ENCODE data around the gene LMX1B.

LMX1B gene

DNA sequence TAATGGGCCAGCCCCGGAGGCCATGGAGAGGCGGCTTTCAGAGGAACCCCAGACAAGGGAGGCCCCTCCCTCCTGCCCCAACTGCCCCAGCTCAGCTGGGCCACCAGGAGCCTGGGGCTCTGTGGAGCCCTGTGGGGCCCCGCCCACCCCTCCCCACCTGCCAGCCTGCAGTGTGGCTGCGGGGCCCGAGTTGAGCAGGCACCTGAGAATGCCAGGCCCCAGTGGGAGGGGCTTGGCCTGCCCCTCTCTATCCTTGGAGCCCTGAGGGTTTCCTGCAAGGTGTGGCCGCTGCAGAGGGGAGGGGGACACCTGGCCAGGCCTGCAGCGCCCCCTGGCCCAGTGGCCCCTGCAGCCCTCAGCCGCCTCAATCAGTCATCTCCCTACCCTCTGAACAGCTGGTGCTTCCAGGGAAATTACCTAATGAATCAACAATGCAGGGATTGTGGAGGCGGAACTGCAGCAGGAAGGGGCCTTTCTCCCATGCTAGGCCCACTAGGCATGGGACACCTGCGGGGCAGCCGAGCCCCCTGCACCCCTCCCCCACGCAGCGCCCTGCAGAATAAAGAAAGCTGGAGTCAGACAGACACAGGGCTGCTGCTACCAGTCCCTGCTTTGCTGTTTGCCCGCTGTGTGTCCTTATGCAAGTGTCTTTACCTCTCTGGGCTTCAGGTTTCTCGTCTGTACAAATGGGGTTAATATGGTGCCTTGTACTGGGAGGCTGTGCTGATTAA, 48.0 kb downstream of the LMX1B start:
- WGBS (ENCODE audit: extremely low coverage, insufficient coverage, insufficient read length), result no CpG with 5 or more reads among the region's 15 CpGs
- Histone ChIP-seq H3K4me2 (ENCODE audit: low read length) (no peak overlapping the region), H3K79me2 (ENCODE audit: control insufficient read depth, insufficient read depth, low read length, poor library complexity) (no peaks in the 10 kb centered on the region), H3K9me3 (ENCODE audit: insufficient read depth, low read depth, low read length) (no peaks in the 10 kb centered on the region), H2BK120ac (ENCODE audit: insufficient read depth, low read length, poor library complexity) (no peak overlapping the region), H3K79me1 (ENCODE audit: low read length) (no peaks in the 10 kb centered on the region), H3K4me3 (ENCODE audit: low read depth, low read length) (no peak overlapping the region), H3K14ac (ENCODE audit: low read length) (no peak overlapping the region), H3K18ac (ENCODE audit: low read length) (no peak overlapping the region), H3K4ac (ENCODE audit: low read depth, low read length) (no peak overlapping the region), H4K8ac (ENCODE audit: low read depth, low read length) (no peak overlapping the region), H4K12ac (ENCODE audit: low read depth, low read length) (no peak overlapping the region), H3K27me3 (ENCODE audit: insufficient read depth, low read length) (no peaks in the 10 kb centered on the region), H2BK5ac (ENCODE audit: low read depth, low read length, poor library complexity) (no peak overlapping the region), H3K27ac (ENCODE audit: low read depth, low read length) (no peak overlapping the region), H2BK12ac (ENCODE audit: low read length) (no peak overlapping the region), H3K36me3 (ENCODE audit: control insufficient read depth in 1 of 2, insufficient read depth in 2 of 2, low read length in 2 of 2) (no peaks in the 10 kb centered on the region), H2AFZ (ENCODE audit: insufficient read depth, low read length, poor library complexity) (no peak overlapping the region), H2AK5ac (ENCODE audit: low read length) (no peak overlapping the region), H3K4me1 (ENCODE audit: control insufficient read depth in 1 of 2, insufficient read depth in 2 of 2, low read length in 2 of 2) (peaks cover 14 to 24% of the 10 kb centered on the region in 2 experiments), H3K9ac (ENCODE audit: low read length) (no peak overlapping the region), H3K23ac (ENCODE audit: low read length) (no peak overlapping the region), H4K91ac (ENCODE audit: low read depth, low read length) (no peak overlapping the region)
- peak; percentile 15 to 54 for DNase-seq

DNA sequence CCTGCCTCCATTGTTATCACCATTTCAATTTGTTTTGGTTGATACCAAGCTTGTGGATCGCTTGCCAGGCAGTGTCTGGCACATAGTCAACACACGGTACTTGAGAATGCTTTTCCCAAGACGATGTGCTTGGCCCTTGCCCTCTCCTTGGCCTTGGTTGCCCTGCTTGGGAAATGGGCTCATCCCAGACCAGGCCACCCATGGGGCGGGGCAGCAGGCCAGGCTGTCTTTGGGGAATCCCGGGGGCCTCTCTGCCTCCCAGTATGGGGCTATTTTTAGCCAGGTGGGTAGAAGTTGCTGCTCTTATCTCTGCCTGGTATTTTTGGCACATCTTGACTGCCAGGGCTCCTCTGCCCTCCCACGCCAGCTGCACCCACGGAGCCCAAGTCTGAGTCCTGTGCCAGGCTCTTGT, 49.9 kb downstream of the LMX1B start:
- no peak overlapping the region for H4K91ac ChIP-seq (ENCODE audit: low read depth, low read length)
- no peak overlapping the region for H2BK120ac ChIP-seq (ENCODE audit: insufficient read depth, low read length, poor library complexity)
- no peaks in the 10 kb centered on the region for H3K27me3 ChIP-seq (ENCODE audit: insufficient read depth, low read length)
- no peak overlapping the region for H3K4ac ChIP-seq (ENCODE audit: low read depth, low read length)
- WGBS (ENCODE audit: extremely low coverage, insufficient coverage, insufficient read length), result no CpG with 5 or more reads among the region's 7 CpGs
- no peak overlapping the region for H3K23ac ChIP-seq (ENCODE audit: low read length)
- peaks cover 14 to 24% of the 10 kb centered on the region in 2 experiments for H3K4me1 ChIP-seq (ENCODE audit: control insufficient read depth in 1 of 2, insufficient read depth in 2 of 2, low read length in 2 of 2)
- no peak overlapping the region for H2BK5ac ChIP-seq (ENCODE audit: low read depth, low read length, poor library complexity)
- no peaks in the 10 kb centered on the region for H3K36me3 ChIP-seq (ENCODE audit: control insufficient read depth in 1 of 2, insufficient read depth in 2 of 2, low read length in 2 of 2)
- no peak overlapping the region for H3K4me3 ChIP-seq (ENCODE audit: low read depth, low read length)
- no peak overlapping the region for H3K4me2 ChIP-seq (ENCODE audit: low read length)
- H3K79me1 ChIP-seq (ENCODE audit: low read length), result no peaks in the 10 kb centered on the region
- no peak overlapping the region for H3K14ac ChIP-seq (ENCODE audit: low read length)
- no peak for DNase-seq
- no peaks in the 10 kb centered on the region for H3K79me2 ChIP-seq (ENCODE audit: control insufficient read depth, insufficient read depth, low read length, poor library complexity)
- H3K27ac ChIP-seq (ENCODE audit: low read depth, low read length), result no peak overlapping the region
- no peak overlapping the region for H4K12ac ChIP-seq (ENCODE audit: low read depth, low read length)
- H2BK12ac ChIP-seq (ENCODE audit: low read length), result no peak overlapping the region
- no peak overlapping the region for H3K9ac ChIP-seq (ENCODE audit: low read length)
- H3K18ac ChIP-seq (ENCODE audit: low read length), result no peak overlapping the region
- H2AFZ ChIP-seq (ENCODE audit: insufficient read depth, low read length, poor library complexity), result no peak overlapping the region
- H2AK5ac ChIP-seq (ENCODE audit: low read length), result no peak overlapping the region
- H3K9me3 ChIP-seq (ENCODE audit: insufficient read depth, low read depth, low read length), result no peaks in the 10 kb centered on the region
- H4K8ac ChIP-seq (ENCODE audit: low read depth, low read length), result no peak overlapping the region

DNA sequence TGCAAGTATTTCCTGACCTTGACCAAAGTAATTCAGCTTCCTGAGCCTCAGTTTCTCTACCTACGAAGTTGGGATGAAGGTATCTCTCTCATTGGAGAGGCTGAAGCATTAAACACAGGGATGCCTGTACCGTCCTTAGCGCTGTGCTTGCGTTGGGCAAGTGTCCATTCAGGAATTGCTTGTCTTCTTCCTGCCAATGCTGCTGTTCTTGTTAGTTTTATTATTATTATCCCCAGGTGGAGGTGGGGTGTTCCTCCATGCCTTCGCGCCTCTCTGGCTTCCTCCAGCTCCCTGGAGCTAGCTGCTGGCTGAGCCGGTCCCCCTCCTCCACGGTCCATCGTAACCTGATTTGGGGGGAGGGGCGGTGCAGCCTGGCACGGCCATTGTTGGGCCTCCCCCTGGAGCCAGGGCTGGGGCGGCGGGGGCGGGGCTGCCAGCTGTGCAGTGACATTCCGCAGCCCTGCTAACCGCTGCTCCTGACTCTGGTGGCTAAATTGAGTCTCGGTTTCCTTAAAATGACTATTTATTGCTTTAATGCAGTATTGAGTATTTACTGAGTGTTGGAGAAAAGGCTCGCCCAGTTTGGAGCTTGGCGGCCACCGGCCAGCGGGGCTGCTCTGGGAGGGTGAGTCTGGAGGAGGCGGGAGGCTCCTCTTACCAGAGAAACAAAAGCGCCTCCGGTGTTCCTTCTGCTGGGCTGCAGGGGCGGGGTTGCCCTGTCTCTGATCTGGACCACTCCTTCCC, 51.3 kb downstream of the LMX1B start:
- Histone ChIP-seq H3K14ac (ENCODE audit: low read length) (no peak overlapping the region), H3K4me2 (ENCODE audit: low read length) (peak overlapping the region; percentile 31), H2BK5ac (ENCODE audit: low read depth, low read length, poor library complexity) (no peak overlapping the region), H2BK120ac (ENCODE audit: insufficient read depth, low read length, poor library complexity) (no peak overlapping the region), H3K27me3 (ENCODE audit: insufficient read depth, low read length) (no peaks in the 10 kb centered on the region), H2AK5ac (ENCODE audit: low read length) (no peak overlapping the region), H2BK12ac (ENCODE audit: low read length) (no peak overlapping the region), H4K12ac (ENCODE audit: low read depth, low read length) (no peak overlapping the region), H3K36me3 (ENCODE audit: control insufficient read depth in 1 of 2, insufficient read depth in 2 of 2, low read length in 2 of 2) (no peaks in the 10 kb centered on the region), H3K23ac (ENCODE audit: low read length) (no peak overlapping the region), H3K4ac (ENCODE audit: low read depth, low read length) (no peak overlapping the region), H3K79me2 (ENCODE audit: control insufficient read depth, insufficient read depth, low read length, poor library complexity) (no peaks in the 10 kb centered on the region), H2AFZ (ENCODE audit: insufficient read depth, low read length, poor library complexity) (no peak overlapping the region), H3K9ac (ENCODE audit: low read length) (no peak overlapping the region), H4K91ac (ENCODE audit: low read depth, low read length) (no peak overlapping the region), H3K27ac (ENCODE audit: low read depth, low read length) (no peak overlapping the region), H4K8ac (ENCODE audit: low read depth, low read length) (no peak overlapping the region), H3K4me1 (ENCODE audit: control insufficient read depth in 1 of 2, insufficient read depth in 2 of 2, low read length in 2 of 2) (peaks cover 14 to 24% of the 10 kb centered on the region in 2 experiments), H3K18ac (ENCODE audit: low read length) (no peak overlapping the region), H3K9me3 (ENCODE audit: insufficient read depth, low read depth, low read length) (peaks cover 2% of the 10 kb centered on the region), H3K4me3 (ENCODE audit: low read depth, low read length) (no peak overlapping the region), H3K79me1 (ENCODE audit: low read length) (no peaks in the 10 kb centered on the region)
- DNase-seq, result no peak
- WGBS (ENCODE audit: extremely low coverage, insufficient coverage, insufficient read length), result no CpG with 5 or more reads among the region's 25 CpGs

DNA sequence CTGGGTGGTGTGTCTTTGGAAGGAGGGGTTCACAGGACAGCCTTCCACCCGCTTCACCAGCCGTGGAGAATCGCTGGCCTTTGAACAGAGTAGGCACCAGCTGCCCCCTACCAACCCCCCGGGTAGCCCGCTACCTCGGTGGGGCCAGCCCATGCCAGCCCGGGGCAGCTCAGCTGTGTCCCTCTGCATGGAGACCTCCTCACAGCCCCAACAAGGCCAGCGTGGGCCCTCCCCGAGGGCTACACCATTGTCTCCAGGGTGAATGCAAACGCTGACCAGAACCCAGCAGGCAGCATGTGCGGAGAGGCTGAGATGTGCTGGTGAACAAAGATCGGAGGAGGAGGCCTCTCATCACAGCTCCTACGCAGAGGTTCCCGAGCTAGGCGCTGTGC, 51.9 kb downstream of the LMX1B start:
- no peak for DNase-seq
- no CpG with 5 or more reads among the region's 15 CpGs for WGBS (ENCODE audit: extremely low coverage, insufficient coverage, insufficient read length)
- Histone ChIP-seq H3K4me2 (ENCODE audit: low read length) (no peak overlapping the region), H3K4me1 (ENCODE audit: control insufficient read depth in 1 of 2, insufficient read depth in 2 of 2, low read length in 2 of 2) (peaks cover 14 to 24% of the 10 kb centered on the region in 2 experiments), H3K27ac (ENCODE audit: low read depth, low read length) (no peak overlapping the region), H2AFZ (ENCODE audit: insufficient read depth, low read length, poor library complexity) (no peak overlapping the region), H2BK120ac (ENCODE audit: insufficient read depth, low read length, poor library complexity) (no peak overlapping the region), H4K12ac (ENCODE audit: low read depth, low read length) (no peak overlapping the region), H4K8ac (ENCODE audit: low read depth, low read length) (no peak overlapping the region), H3K9me3 (ENCODE audit: insufficient read depth, low read depth, low read length) (peaks cover 2% of the 10 kb centered on the region), H3K4me3 (ENCODE audit: low read depth, low read length) (no peak overlapping the region), H3K79me2 (ENCODE audit: control insufficient read depth, insufficient read depth, low read length, poor library complexity) (no peaks in the 10 kb centered on the region), H3K4ac (ENCODE audit: low read depth, low read length) (no peak overlapping the region), H3K9ac (ENCODE audit: low read length) (no peak overlapping the region), H2BK12ac (ENCODE audit: low read length) (no peak overlapping the region), H4K91ac (ENCODE audit: low read depth, low read length) (no peak overlapping the region), H3K36me3 (ENCODE audit: control insufficient read depth in 1 of 2, insufficient read depth in 2 of 2, low read length in 2 of 2) (no peaks in the 10 kb centered on the region), H2BK5ac (ENCODE audit: low read depth, low read length, poor library complexity) (no peak overlapping the region), H3K14ac (ENCODE audit: low read length) (no peak overlapping the region), H3K79me1 (ENCODE audit: low read length) (no peaks in the 10 kb centered on the region), H2AK5ac (ENCODE audit: low read length) (no peak overlapping the region), H3K23ac (ENCODE audit: low read length) (no peak overlapping the region), H3K27me3 (ENCODE audit: insufficient read depth, low read length) (no peaks in the 10 kb centered on the region), H3K18ac (ENCODE audit: low read length) (no peak overlapping the region)

All from trophoblast cell (in vitro differentiated cells and primary cell).